ENCODE results near the gene EEF2K.

DNA sequence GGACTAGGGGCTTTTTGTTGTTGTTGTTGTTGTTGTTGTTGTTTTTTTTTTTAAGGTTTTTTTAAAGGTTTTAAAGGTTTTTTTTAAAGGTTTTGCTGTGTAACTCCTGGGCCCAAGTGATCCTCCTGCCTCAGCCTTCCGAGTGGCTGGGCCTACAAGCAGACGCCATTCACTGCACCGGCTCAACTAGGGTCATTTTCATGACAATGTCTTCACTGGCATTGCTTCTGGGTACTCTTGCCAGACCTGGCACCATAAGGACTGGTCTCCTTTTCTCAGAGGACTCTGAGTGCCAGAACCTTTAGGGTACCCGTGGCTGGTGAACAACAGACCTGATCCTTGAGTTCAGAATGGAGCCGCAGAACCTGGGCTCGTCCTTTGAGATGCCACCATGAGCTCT lies 111.5 kb downstream of the EEF2K start:
- TF ChIP-seq, protein P1, sequence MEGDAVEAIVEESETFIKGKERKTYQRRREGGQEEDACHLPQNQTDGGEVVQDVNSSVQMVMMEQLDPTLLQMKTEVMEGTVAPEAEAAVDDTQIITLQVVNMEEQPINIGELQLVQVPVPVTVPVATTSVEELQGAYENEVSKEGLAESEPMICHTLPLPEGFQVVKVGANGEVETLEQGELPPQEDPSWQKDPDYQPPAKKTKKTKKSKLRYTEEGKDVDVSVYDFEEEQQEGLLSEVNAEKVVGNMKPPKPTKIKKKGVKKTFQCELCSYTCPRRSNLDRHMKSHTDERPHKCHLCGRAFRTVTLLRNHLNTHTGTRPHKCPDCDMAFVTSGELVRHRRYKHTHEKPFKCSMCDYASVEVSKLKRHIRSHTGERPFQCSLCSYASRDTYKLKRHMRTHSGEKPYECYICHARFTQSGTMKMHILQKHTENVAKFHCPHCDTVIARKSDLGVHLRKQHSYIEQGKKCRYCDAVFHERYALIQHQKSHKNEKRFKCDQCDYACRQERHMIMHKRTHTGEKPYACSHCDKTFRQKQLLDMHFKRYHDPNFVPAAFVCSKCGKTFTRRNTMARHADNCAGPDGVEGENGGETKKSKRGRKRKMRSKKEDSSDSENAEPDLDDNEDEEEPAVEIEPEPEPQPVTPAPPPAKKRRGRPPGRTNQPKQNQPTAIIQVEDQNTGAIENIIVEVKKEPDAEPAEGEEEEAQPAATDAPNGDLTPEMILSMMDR (conservative IDR thresholded peaks at IDR 0.05; ENCODE audit: low read length), result no peak
- TF ChIP-seq EZH2phosphoT487 (IDR thresholded peaks at IDR 0.05; ENCODE audit: borderline replicate concordance), result no peak
